GM06990 (cell line): ENCODE data around the gene CCNI2.
A peak's percentile ranks its signal among the peaks of the same experiment; 100 is the strongest.

Experiments used
- DNase-seq: peaks from one replicate; pipeline ENCODE4 v3.0.0-alpha.2; 2011; ENCODE audit not compliant: insufficient read length; ENCODE audit errors: extremely low read depth
- H3K27me3 ChIP-seq: replicated peaks from 2 replicates; pipeline ENCODE4 v1.6.0; 2011; ENCODE audit warnings: low read length; ENCODE audit not compliant: control insufficient read depth, insufficient read depth
- H3K36me3 ChIP-seq: 2 replicates; pipeline ENCODE4 v1.5.1; 2011; ENCODE audit warnings: low read length; ENCODE audit not compliant: control insufficient read depth, insufficient read depth
- H3K4me3 ChIP-seq: replicated peaks from 2 replicates; pipeline ENCODE4 v1.5.1; 2011; ENCODE audit warnings: low read depth, mild to moderate bottlenecking, control low read depth, low read length
- CTCF ChIP-seq: IDR thresholded peaks from 2 replicates; pipeline ENCODE4 v1.5.1; 2011; ENCODE audit warnings: low read length, control low read depth, mild to moderate bottlenecking, inconsistent platforms; ENCODE audit not compliant: insufficient read depth, poor library complexity, severe bottlenecking

CCNI2 gene

GRCh38 chr5:132737982-132738681 is 9.1 kb upstream of the CCNI2 start:
- TF ChIP-seq CTCF: no peak
- no peaks in the 10 kb centered on the region for H3K36me3 ChIP-seq
- DNase-seq: no peak
- H3K4me3 ChIP-seq: peak overlapping the region; percentile 22
- no peaks in the 10 kb centered on the region for H3K27me3 ChIP-seq

GRCh38 chr5:132739232-132739631 is 8.0 kb upstream of the CCNI2 start:
- no peak for DNase-seq
- TF ChIP-seq CTCF: no peak
- H3K36me3 ChIP-seq: no peaks in the 10 kb centered on the region
- H3K4me3 ChIP-seq: no peak overlapping the region
- no peaks in the 10 kb centered on the region for H3K27me3 ChIP-seq

GRCh38 chr5:132742158-132742557 is 5.1 kb upstream of the CCNI2 start:
- Histone ChIP-seq H3K27me3 (no peaks in the 10 kb centered on the region), H3K4me3 (no peak overlapping the region), H3K36me3 (no peaks in the 10 kb centered on the region)
- no peak for TF ChIP-seq CTCF
- DNase-seq: no peak

GRCh38 chr5:132742626-132743025 is 4.6 kb upstream of the CCNI2 start:
- H3K36me3 ChIP-seq: no peaks in the 10 kb centered on the region
- no peak for TF ChIP-seq CTCF
- H3K4me3 ChIP-seq: no peak overlapping the region
- DNase-seq: no peak
- no peaks in the 10 kb centered on the region for H3K27me3 ChIP-seq

- DNase-seq: no peak
- no peak for TF ChIP-seq CTCF
- no peaks in the 10 kb centered on the region for H3K27me3 ChIP-seq
- no peak overlapping the region for H3K4me3 ChIP-seq
- H3K36me3 ChIP-seq: no peaks in the 10 kb centered on the region
Measured at GRCh38 chr5:132744659-132745058, 2.6 kb upstream of the CCNI2 start.

GRCh38 chr5:132746592-132746953 is 653 bp upstream of the CCNI2 start:
- Histone ChIP-seq H3K27me3 (no peaks in the 10 kb centered on the region), H3K4me3 (peak overlapping the region; percentile 70), H3K36me3 (no peaks in the 10 kb centered on the region)
- no peak for TF ChIP-seq CTCF
- no peak for DNase-seq
